Suppressor macrophage (primary cell): ENCODE data around the gene PIEZO1.

ENCODE experiments used
- DNase-seq, 4 experiments: peaks; one replicate each; pipeline ENCODE4 v3.0.0-alpha.2; 2020 to 2022

Gene PIEZO1

GRCh38 chr16:88700636-88701482 is 84.2 kb downstream of the PIEZO1 start:
- peak; percentile 94 to 98 (median 98) for DNase-seq

- DNase-seq: no peak
Measured at GRCh38 chr16:88700322-88700635, 84.7 kb downstream of the PIEZO1 start.

DNA sequence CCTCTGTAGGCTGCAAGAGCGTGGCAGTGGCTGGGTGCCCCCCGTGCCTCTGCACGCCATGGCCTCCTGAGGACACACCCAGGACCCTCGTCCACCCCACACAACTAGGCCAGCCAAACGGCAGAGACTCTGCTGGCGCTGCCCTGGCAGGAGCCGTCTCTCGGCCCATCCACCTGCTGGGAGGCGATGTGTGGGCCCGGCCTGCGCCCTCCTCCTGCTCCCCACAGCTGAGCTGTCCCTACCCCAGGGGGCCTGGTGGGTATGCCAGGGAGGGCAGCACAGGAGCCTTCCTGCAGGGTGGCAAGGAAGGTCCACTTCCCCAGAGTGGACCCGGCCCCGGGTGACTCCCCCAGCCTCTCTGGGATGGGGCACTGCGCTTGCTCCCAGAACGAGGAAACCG is 85.8 kb downstream of the PIEZO1 start:
- no peak for DNase-seq

- DNase-seq: no peak
Measured at GRCh38 chr16:88698646-88699045, 86.4 kb downstream of the PIEZO1 start.

DNA sequence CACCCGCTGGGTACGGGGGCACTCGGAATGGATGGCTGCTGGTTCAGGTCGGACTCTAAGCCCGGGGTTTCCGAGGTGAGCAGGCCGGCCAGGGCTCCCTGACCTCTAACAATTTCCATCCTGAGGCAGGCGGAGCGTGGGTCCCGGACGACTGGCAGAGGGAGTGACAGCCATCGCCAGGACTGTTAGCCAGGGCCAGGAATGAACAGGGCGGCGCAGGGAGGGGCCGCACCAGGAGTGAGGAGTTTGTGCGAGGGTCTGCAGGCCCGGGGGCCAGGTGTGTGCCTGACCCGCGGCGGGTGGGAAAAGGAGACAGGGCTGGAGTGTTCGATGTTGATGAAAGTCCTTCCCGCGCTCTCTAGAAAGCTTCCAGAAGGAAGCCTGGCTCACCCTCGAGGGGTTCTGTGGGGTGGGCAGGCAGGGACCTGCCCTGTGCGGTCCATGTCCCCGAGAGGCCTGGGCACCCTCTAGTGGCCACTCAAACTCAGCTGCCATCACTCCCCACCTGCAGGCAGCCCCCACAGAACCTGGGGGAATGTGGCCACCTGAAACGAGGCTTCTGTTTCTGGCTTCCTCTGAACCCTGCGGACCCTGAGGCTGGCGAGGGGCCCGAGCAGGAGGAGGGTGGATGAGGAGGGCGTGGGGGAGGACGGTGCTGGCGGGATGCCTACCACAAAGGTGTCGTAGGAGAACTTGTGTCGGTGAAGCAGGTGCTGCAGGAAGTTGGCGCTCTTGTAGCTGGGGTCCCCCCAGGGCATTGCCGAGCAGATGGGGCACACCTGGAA is 87.0 kb downstream of the PIEZO1 start:
- peak in 1 of 4 experiments; percentile 41 for DNase-seq

GRCh38 chr16:88697116-88697830 is 87.7 kb downstream of the PIEZO1 start:
- no peak for DNase-seq

DNA sequence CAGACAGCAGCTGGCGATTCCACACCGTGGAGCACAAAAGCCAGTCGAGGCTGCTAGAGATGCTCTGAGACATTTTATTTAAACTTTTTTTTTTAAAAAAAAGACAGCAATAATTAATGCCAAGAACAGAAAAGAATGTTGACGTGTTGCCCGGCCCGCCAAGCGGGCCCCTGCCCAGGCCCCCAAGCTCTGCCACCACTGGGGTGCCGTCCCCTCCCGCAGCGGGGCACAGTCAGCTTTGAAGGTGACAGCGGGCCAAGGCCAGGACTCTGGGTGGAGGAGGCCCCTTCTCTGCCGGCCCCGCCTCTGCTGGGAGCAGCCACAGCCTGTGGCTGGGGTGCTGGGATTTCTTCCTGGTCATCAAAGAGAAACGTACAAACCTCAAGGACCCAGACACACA is 88.6 kb downstream of the PIEZO1 start:
- DNase-seq: no peak

- DNase-seq: no peak
Measured at GRCh38 chr16:88695753-88696152, 89.3 kb downstream of the PIEZO1 start.

DNA sequence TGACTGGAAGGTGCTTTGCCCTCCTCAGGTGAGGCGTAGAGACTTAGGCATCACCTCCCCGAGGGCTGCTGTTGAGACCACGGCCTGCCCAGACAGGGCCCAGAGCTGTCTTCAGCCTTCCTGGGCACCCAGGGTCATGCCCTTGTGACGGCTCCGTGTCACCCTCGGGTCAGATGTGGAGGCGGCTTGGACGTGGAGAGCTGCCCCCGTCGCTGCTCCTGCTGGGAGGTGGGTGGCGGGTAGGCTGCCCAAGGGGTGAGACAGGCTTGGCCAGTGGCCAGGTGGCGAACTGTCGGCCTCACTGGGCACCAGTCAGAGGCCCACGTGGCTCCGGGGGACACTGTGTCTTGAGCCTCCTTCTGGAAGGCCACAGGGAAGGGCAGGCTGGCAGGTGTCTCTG is 89.8 kb downstream of the PIEZO1 start:
- peak; percentile 28 to 66 (median 62) for DNase-seq

GRCh38 chr16:88694221-88695087 is 90.6 kb downstream of the PIEZO1 start:
- DNase-seq: no peak

DNA sequence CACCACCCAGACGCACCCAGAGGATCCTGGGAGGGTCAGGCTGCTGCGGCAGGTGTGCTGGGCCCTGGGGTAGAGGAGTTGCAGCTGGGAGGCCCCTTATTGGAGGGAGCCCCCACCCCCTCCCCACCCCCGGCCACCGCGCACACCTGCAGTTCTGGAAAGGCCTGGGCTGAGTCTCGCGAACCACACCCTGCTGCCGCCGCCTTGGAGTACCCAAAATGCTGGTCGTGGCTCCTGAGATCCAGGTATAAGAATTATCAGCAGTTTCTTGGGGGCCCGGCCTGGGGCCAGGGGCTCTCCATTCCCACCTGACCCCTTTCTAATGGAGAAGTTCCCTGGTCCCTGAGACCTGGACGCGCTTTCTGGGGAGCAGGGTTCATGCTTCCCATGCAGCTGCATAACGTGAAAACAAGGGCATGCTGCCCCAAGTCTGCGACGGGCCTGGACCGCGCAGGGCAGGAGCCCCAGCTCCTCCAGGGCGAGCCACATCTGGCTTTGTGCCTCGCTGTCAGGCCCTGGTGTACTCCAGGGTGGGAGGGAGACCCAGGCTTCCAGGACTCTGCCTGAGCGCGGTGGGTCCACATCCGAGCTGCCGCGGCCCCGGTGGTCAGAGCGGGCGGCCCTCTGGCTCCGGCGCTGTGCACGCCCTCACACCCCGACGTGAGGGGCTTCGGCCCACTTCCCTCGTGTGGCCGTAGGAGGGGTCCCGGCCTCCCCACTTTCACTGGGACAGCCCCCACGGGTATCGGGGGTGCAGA is 91.4 kb downstream of the PIEZO1 start:
- DNase-seq: no peak

DNA sequence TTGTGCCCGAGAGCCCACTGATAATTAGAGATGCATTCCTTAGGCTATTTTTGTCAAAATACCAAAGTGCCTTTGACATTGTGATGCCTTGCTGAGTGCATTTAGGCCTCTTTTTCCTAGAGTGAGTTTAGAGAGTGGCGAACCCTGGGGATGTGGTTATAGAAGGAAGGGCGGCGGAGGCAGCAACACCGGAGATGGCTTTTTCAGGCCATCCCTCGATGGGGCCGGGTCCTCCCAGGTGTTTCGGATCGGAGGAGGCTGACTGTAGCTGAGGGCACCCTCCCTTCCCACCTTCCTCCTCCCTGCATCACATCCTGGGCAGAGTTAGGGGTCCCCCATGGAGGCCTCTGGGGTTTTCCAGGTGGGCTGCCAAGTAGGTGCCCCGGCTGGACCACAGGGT is 92.2 kb downstream of the PIEZO1 start:
- DNase-seq: no peak

GRCh38 chr16:88691924-88692560 is 93.0 kb downstream of the PIEZO1 start:
- peak; percentile 89 to 96 (median 94) for DNase-seq

DNA sequence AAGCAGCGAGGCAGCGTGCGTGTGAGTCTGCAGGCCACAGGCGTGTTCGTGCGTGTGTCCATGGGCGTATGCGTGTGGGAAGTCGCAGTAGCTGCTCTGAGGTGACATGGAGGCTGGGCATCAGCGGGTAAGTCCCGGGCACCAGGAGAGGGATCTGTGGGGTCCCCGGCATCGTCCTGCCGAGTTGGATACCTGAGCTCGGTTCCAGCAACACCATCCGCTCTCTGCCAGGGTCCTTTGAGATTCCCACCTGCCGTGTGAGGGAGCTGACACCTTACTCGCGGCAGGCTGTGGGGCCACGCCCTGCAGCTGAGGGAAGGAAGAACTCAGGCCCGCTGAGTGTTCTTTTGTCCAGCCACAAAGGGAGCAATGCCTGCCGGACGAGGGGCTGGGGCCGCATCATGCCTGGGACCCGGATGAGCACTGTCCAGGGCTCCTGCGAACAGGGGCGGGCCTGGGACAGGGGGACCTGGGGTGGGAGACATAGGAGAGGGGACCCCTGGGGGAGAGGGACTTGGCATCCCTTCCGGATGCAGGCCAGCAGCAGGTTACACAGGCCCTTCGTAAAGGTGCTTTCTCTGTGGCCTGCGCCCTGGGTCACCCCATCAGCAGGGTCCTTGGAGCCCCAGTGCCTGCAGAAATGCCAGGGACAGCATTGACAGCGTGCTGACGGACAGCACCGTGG is 93.7 kb downstream of the PIEZO1 start:
- no peak for DNase-seq

DNA sequence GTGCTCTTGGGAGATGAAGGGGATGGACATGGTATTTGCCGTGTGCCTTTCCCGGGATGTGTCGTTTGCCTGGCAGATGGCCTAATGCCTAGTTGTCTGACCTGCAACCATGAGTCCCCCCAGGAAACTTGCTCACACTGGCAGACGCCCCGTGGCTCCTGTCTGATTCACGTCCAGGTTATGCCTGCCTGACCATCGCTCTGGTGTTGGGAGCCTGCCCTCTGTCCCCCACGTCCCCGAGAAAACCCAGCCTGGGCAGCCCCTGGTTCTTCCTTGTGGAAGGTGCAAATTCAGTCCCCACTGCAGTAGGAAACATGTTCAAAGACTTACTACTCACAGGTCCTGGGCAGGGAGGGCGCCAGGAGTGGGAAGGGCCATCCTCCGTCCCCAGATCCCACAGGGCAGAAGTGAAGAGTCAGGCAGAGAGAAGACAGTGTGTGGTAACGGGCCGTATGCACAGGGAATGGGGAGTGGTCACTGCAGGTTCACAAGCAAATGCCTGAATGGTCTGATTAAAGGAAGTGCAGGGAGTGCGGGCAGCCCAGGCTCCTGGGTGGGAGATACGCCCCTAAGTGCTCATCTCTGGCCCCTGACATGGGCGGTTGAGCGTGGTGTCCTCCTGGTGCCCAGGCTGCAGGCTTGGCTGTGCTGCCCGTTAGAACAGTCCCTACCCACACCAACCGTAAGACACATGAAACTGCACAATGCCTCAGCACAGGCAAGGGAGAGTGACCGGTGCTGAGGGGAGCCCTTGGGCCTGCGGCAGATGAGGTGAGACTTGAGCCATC is 94.5 kb downstream of the PIEZO1 start:
- DNase-seq: peak in 1 of 4 experiments; percentile 45

DNA sequence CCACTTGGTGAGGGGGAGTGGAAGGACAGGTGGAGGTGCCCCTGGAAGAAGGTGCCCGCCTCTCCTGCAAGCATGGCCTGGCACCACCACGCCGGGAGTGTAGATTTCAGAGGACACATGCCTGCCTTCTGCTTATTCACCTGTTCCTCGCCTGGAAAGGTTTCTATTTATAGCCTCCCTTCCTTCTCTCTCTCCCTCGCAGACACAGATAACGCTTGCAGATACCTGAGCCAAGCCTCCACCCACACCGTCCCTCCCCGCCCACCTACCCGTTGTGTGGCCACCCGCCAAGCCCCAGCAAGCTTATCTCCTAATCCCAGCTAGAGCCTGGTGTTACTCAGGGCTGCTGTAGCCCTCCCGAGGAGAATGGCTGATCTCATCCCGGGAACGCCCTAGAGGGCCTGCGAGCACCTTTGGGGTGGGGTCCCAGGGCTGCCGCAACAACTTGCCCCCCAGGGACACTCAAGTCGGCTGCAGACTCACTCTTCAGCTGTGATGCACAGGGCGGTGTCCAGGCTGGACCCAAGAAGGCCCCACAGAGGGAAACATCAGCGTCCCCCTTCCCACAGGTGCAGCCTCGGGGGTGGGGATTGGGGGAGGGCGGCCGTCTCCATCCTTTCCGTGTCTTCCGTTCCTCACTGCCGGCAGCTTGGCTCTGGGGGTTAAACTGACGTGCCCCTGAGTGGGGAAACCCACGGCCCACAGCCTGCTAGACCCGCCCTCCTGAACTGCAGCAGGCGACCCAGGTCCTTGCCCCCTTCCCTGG is 96.8 kb downstream of the PIEZO1 start:
- no peak for DNase-seq

- DNase-seq: no peak
Measured at GRCh38 chr16:88687676-88688012, 97.4 kb downstream of the PIEZO1 start.

- DNase-seq: no peak
Measured at GRCh38 chr16:88687254-88687576, 97.8 kb downstream of the PIEZO1 start.
